ENCODE results near the gene SLC9A3.

GRCh38 chr5:533955-534742 is 9.9 kb upstream of the SLC9A3 start:
- no peak for TF ChIP-seq FOXM1 (IDR thresholded peaks at IDR 0.05; ENCODE audit: borderline replicate concordance)
- no peak for TF ChIP-seq SP1 (IDR thresholded peaks at IDR 0.05)
- TF ChIP-seq SUZ12 (IDR thresholded peaks at IDR 0.05), result no peak
- no peak for TF ChIP-seq FOXA1 (IDR thresholded peaks at IDR 0.05)
- no peak for TF ChIP-seq ELF4 (IDR thresholded peaks at IDR 0.05)
- TF ChIP-seq PKNOX1 (IDR thresholded peaks at IDR 0.05), result no peak
- TF ChIP-seq FOXK2 (IDR thresholded peaks at IDR 0.05), result no peak
- no peak for TF ChIP-seq BHLHE40 (IDR thresholded peaks at IDR 0.05; ENCODE audit: borderline replicate concordance)
- no peak for TF ChIP-seq L3MBTL2 (conservative IDR thresholded peaks at IDR 0.05)
